Left ventricle myocardium inferior (tissue), 1 donor: ENCODE measurements around the gene SLC6A11. TPM values are rescaled to one million over a fixed set of nuclear protein-coding genes. Genes with fewer than 3 reads are reported as not detected.

Experiments
- DNase-seq: peaks from one replicate; pipeline ENCODE4 v3.0.0-alpha.2; 2020
- H3K27ac ChIP-seq: fragments of 200-600 bp; replicated peaks from 2 replicates; pipeline ENCODE4 v1.8.0; 2021
- H3K27me3 ChIP-seq: fragments of 200-600 bp; 2 replicates; pipeline ENCODE4 v1.8.0; 2021; ENCODE audit warnings: low read depth
- H3K36me3 ChIP-seq: fragments of 200-600 bp; 2 replicates; pipeline ENCODE4 v1.8.0; 2021
- H3K4me1 ChIP-seq: fragments of 200-600 bp; 2 replicates; pipeline ENCODE4 v1.8.0; 2021
- H3K4me3 ChIP-seq: fragments of 200-600 bp; 2 replicates; pipeline ENCODE4 v1.8.0; 2021; ENCODE audit warnings: mild to moderate bottlenecking, moderate library complexity
- H3K9me3 ChIP-seq: fragments of 200-600 bp; replicated peaks from 2 replicates; pipeline ENCODE4 v1.8.0; 2021
- intact Hi-C: fragments of 100-400 bp; cut with micrococcal nuclease; formaldehyde crosslinking; loops from one replicate; pipeline ENCODE4 v1.11.0; 2022
- total RNA-seq: library from RNA; stranded (reverse); fragmentation: NEBNext Ultra II Directional; extraction: Animal tissue kit (Norgen Biotek cat#: 25700); gene quantifications from one replicate; pipeline ENCODE4 v1.2.1, GENCODE V29; 2021
- TF ChIP-seq, protein P1 (sequence below): fragments of 200-600 bp; IDR thresholded peaks from 2 replicates; pipeline ENCODE4 v1.8.0; 2021; ENCODE audit warnings: antibody characterized with exemption, mild to moderate bottlenecking, borderline replicate concordance
- donor health status: DM: no; HTN: yes; CAD: no; lungs with severe emphysema.

The SLC6A11 gene
- total RNA-seq, 1 donor from 2014 or later: not detected

DNA sequence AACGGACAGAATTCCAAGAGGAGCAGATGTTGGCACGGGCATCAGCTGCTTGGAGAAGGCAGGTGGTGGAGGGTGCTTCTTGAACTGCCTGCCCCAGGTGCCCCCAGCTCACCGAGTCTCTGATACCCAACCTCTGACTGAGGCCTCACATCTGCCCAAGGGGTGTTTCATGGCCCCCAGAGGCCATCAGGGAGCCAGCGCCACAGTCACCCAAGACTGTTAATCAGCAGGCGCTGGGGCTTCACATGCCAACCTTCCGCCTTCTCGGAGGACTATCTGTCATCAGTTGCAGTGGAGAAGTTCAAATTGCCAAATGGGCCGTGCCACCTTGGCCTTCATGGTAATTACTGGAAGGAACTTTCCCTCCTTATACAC lies 114.6 kb downstream of the SLC6A11 start:
- peaks cover 46% of the 10 kb centered on the region for H3K27me3 ChIP-seq
- no peak for DNase-seq
- no peak overlapping the region for H3K27ac ChIP-seq
- no peaks in the 10 kb centered on the region for H3K36me3 ChIP-seq
- H3K4me3 ChIP-seq: no peak overlapping the region
- no peaks in the 10 kb centered on the region for H3K4me1 ChIP-seq
- no peaks in the 10 kb centered on the region for H3K9me3 ChIP-seq
- TF ChIP-seq, protein P1, sequence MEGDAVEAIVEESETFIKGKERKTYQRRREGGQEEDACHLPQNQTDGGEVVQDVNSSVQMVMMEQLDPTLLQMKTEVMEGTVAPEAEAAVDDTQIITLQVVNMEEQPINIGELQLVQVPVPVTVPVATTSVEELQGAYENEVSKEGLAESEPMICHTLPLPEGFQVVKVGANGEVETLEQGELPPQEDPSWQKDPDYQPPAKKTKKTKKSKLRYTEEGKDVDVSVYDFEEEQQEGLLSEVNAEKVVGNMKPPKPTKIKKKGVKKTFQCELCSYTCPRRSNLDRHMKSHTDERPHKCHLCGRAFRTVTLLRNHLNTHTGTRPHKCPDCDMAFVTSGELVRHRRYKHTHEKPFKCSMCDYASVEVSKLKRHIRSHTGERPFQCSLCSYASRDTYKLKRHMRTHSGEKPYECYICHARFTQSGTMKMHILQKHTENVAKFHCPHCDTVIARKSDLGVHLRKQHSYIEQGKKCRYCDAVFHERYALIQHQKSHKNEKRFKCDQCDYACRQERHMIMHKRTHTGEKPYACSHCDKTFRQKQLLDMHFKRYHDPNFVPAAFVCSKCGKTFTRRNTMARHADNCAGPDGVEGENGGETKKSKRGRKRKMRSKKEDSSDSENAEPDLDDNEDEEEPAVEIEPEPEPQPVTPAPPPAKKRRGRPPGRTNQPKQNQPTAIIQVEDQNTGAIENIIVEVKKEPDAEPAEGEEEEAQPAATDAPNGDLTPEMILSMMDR: no peak
- intact Hi-C loops: no loop called here

DNA sequence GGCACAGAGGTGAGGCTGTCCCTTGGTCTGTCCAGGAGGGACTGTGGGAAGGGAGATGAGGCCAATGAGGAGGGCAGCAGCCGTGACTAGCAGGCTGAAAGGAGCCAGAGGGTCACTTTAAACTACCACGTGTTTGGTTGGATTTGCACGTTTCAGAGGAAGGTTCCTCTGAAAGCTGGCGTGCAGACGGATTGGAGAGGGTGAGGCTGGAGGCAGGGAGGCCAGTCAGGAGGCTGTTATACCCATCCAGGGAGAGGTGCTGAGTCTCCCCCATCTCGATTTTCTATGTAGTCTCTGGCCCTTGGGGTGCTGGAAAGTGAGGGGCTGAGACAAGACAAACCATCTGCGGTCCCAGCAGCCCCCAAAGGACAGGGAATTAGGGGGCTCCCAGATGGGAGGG lies 116.6 kb downstream of the SLC6A11 start:
- H3K36me3 ChIP-seq: no peaks in the 10 kb centered on the region
- H3K27me3 ChIP-seq: peaks cover 50% of the 10 kb centered on the region
- no peaks in the 10 kb centered on the region for H3K9me3 ChIP-seq
- intact Hi-C loops: no loop called here
- TF ChIP-seq, protein P1: no peak
- no peaks in the 10 kb centered on the region for H3K4me1 ChIP-seq
- H3K27ac ChIP-seq: no peak overlapping the region
- H3K4me3 ChIP-seq: no peak overlapping the region
- no peak for DNase-seq

DNA sequence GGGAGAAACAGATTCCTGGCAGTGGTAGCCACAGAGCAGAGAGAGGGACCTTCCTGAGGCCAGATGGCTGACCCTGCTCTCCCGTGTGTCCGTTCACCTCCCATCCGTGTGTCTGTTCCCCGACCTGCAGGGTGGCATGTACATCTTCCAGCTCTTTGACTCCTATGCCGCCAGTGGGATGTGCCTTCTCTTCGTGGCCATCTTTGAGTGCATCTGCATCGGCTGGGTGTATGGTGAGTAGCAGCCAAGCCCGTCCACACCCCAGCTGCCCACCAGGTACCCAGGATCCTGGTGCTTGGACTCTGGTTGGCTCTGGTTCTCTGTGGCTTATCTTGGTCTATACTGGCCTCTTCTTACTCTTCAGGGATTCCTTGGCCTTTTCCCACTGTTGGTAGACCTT lies 117.0 kb downstream of the SLC6A11 start:
- TF ChIP-seq, protein P1: no peak
- no peak overlapping the region for H3K4me3 ChIP-seq
- no peak overlapping the region for H3K27ac ChIP-seq
- H3K9me3 ChIP-seq: no peaks in the 10 kb centered on the region
- H3K36me3 ChIP-seq: no peaks in the 10 kb centered on the region
- H3K27me3 ChIP-seq: peaks cover 54% of the 10 kb centered on the region
- intact Hi-C loops: no loop called here
- H3K4me1 ChIP-seq: no peaks in the 10 kb centered on the region
- DNase-seq: no peak

DNA sequence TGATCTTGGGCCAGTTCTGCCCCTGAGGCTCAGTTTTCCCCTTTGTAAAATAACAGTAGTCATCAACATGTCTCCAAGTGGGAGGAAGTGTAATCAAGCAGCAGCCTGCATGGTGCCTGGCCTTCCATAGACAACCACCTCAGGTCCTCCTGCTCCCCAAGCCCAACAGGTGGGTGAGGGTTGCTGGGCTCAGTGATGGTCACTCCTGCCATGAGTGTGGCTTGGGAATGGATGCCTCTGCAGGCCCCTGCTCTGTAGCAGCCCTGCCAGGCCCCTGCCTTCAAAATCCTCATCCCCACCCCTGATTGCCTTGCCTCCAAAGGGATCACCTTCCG lies 117.4 kb downstream of the SLC6A11 start:
- Histone ChIP-seq H3K27ac (peak overlapping the region; percentile 16), H3K36me3 (no peaks in the 10 kb centered on the region), H3K27me3 (peaks cover 57% of the 10 kb centered on the region), H3K4me3 (no peak overlapping the region), H3K4me1 (no peaks in the 10 kb centered on the region), H3K9me3 (no peaks in the 10 kb centered on the region)
- no peak for DNase-seq
- TF ChIP-seq, protein P1: no peak
- intact Hi-C loops: no loop called here

DNA sequence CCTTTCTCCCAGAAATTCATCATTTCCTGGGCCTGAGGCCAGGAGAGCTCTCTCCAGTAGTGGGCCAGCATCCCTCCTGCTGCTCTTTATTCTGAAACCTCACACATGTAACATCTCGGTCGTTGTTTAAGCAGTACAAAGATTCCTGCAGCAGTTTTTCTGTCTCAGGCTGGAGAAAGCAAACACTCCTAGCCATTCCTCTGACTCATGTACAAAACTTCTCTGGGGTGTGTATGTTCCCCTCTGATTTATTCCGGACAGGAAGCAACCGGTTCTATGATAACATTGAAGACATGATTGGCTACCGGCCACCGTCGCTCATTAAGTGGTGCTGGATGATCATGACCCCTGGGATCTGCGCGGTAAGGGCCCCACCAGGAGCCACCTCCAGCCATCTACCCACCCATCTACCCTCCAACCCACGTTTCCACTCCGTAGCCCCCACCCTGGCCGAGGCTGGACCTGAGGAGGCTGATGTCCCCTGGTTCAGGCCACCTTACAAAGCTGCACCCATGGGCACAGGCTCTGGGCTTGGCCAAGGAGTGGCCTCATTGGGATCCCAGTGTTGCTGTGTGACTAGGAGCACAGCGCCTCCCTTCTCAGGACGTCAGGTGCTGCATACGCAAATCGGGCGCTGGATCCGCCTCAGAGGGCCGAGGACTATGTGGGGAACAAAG lies 117.9 kb downstream of the SLC6A11 start:
- Histone ChIP-seq H3K4me3 (no peak overlapping the region), H3K36me3 (no peaks in the 10 kb centered on the region), H3K4me1 (no peaks in the 10 kb centered on the region), H3K27me3 (peaks cover 62% of the 10 kb centered on the region), H3K9me3 (no peaks in the 10 kb centered on the region), H3K27ac (peak overlapping the region; percentile 16)
- intact Hi-C loops: no loop called here
- DNase-seq: no peak
- TF ChIP-seq, protein P1: no peak
